Spleen (tissue), 7 donors: ENCODE data around the gene TSSK2.

ENCODE experiments used
- POLR2A ChIP-seq, 3 donors: fragments of 450-650 bp; IDR thresholded peaks; one replicate each; pipeline ENCODE4 v1.5.1; 2017; ENCODE audit warnings: antibody characterized with exemption in 3 of 3, mild to moderate bottlenecking in 1 of 3
- POLR2AphosphoS5 ChIP-seq, 3 donors: sonication (generic); formaldehyde crosslinking; IDR thresholded peaks; one replicate each; pipeline ENCODE4 v1.5.1; 2017; ENCODE audit warnings: antibody characterized with exemption in 3 of 3
- TF ChIP-seq, protein P1 (sequence below), 11 experiments: fragments of 200-600 bp in 7 of 11; fragments of 450-650 bp in 4 of 11; sonication (generic) in 4 of 11; IDR thresholded peaks in 8 of 11; conservative IDR thresholded peaks in 3 of 11; 1 replicate in 7 of 11; 2 replicates in 4 of 11; pipeline versions ENCODE4 v1.4.0 to v1.8.0; 2016 to 2021; ENCODE audit warnings: antibody characterized with exemption in 11 of 11, inconsistent platforms in 4 of 11, mild to moderate bottlenecking in 1 of 11
- donor health status: DM: no; HTN: no; CAD: no; lungs with moderate emphysema.
- donor health status: DM: no; HTN: no; CAD: no.
- donor health status: DM: no; HTN: no; CAD: no.

DNA sequence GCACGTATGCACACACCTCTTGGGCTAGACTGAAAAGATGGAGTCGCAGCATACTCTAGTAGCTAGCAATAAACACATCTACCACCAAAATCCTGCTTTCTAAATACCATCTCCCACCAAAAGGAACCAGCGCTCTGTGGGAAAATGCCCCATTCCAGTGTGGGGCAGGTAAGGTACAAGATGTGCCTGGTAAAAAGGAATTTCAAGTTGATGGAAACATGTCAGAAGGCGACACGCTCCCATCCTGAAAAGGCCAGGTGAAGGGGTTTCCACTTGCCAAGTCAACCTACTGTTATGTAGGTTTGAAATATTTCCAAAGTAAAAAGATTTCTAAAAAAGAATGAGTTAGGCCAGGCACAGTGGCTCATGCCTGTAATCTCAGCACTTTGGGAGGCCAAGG, 17.7 kb upstream of the TSSK2 start:
- TF ChIP-seq, protein P1, sequence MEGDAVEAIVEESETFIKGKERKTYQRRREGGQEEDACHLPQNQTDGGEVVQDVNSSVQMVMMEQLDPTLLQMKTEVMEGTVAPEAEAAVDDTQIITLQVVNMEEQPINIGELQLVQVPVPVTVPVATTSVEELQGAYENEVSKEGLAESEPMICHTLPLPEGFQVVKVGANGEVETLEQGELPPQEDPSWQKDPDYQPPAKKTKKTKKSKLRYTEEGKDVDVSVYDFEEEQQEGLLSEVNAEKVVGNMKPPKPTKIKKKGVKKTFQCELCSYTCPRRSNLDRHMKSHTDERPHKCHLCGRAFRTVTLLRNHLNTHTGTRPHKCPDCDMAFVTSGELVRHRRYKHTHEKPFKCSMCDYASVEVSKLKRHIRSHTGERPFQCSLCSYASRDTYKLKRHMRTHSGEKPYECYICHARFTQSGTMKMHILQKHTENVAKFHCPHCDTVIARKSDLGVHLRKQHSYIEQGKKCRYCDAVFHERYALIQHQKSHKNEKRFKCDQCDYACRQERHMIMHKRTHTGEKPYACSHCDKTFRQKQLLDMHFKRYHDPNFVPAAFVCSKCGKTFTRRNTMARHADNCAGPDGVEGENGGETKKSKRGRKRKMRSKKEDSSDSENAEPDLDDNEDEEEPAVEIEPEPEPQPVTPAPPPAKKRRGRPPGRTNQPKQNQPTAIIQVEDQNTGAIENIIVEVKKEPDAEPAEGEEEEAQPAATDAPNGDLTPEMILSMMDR (IDR thresholded peaks at IDR 0.05 in 8 of 11, conservative IDR thresholded peaks at IDR 0.05 in 3 of 11), result no peak
- TF ChIP-seq POLR2A (IDR thresholded peaks at IDR 0.05) (no peak), POLR2AphosphoS5 (IDR thresholded peaks at IDR 0.05) (no peak)
